Transverse colon (tissue), 3 donors: ENCODE data around the gene TBL1X.

ENCODE experiments used
- EP300 ChIP-seq: sonication (generic); formaldehyde crosslinking; IDR thresholded peaks from one replicate; pipeline ENCODE4 v1.6.1; 2017; ENCODE audit warnings: antibody characterized with exemption, low read depth
- TF ChIP-seq, protein P1 (sequence below), 5 experiments: fragments of 200-600 bp in 3 of 5; fragments of 450-650 bp in 2 of 5; sonication (generic) in 3 of 5; IDR thresholded peaks; 1 replicate in 2 of 5; 2 replicates in 3 of 5; pipeline ENCODE4 v1.5.1; 2016 to 2017; ENCODE audit warnings: antibody characterized with exemption in 5 of 5, inconsistent platforms in 3 of 5, mild to moderate bottlenecking in 2 of 5, moderate library complexity in 1 of 5

DNA sequence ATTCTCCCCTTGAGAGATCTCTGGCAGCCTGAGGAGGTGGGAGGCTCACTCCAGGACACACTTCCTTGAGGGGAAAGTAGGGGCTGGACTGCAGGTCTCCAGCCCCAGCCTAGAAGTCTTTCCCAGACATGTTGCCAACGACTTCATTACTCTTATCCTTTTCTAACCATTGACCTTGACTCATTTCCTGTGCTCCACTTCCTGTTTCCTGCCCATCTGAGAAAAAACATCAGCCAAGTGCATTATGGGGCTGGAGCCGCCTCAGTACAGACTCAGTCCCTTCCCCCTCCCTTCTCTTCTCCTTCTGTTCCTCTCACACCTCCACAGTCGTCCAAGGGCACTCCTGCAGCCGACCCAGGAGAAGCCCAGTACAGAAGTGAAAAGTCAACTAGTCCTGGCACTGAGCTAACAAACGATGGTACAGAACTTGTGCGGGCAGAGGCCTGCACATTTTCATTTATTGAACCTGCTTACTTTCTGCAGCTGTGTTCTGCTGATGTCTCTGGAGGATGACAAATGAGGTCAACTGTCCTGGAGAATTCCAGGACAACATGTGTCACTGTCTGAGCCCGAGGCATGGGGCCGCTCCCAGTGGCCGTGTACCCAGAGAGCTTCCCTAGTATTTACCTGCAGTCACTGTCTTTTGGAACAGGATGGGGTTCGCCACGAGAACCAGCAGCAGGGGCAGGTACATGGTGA, 280.7 kb downstream of the TBL1X start:
- TF ChIP-seq, protein P1, sequence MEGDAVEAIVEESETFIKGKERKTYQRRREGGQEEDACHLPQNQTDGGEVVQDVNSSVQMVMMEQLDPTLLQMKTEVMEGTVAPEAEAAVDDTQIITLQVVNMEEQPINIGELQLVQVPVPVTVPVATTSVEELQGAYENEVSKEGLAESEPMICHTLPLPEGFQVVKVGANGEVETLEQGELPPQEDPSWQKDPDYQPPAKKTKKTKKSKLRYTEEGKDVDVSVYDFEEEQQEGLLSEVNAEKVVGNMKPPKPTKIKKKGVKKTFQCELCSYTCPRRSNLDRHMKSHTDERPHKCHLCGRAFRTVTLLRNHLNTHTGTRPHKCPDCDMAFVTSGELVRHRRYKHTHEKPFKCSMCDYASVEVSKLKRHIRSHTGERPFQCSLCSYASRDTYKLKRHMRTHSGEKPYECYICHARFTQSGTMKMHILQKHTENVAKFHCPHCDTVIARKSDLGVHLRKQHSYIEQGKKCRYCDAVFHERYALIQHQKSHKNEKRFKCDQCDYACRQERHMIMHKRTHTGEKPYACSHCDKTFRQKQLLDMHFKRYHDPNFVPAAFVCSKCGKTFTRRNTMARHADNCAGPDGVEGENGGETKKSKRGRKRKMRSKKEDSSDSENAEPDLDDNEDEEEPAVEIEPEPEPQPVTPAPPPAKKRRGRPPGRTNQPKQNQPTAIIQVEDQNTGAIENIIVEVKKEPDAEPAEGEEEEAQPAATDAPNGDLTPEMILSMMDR (IDR thresholded peaks at IDR 0.05), result no peak
- TF ChIP-seq EP300, result no peak
